Skin of body (tissue), 2 donors: Measurements from ENCODE around the gene ZNF536. TPM values are rescaled to one million over a fixed set of nuclear protein-coding genes. Genes with fewer than 3 reads are reported as not detected.
"Not testable (repeated sequence)": the region's sequence is repeated elsewhere in the genome, so short reads cannot be mapped to it uniquely, and the experiment has no call there.

Experiments used
- DNase-seq: peaks from one replicate; lab custom pipeline; 2025; lab: John Stamatoyannopoulos, UW
- total RNA-seq: library from RNA; depleted of rRNA; stranded (reverse); fragments of >200 nt; gene quantifications from one replicate; pipeline ENCODE4 v1.2.3, GENCODE V29; 2014

The ZNF536 gene
- total RNA-seq, 1 donor from 2014 or later: 8.9 TPM

DNA sequence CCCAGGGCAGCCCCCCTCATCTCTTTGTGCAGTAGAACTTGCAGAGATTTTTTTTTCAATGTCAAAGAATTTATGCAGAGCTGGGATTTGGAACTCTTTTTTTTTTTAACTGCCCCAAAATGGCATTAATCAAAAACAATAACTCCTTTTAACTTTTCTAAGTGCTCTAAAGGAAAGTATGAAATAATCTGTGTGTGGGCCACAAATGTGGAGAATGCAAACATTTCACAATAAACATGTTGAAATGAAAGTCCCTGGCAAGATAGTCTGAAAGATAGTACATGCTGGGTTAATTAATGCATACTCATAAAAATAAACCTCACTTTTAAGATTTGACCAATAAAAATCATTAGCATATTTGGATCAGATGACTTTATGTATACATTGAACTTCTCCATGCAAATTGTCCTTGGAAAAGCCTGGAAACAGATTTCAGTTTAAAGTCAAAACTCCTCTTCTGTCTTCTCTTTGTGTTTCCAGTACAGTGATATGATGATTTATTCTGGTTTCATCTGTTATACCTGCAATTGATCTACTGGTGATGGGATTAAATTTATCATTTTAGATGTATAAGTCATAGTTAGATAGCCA is 30.5 kb upstream of the ZNF536 start:
- DNase-seq: peak; percentile 79

DNA sequence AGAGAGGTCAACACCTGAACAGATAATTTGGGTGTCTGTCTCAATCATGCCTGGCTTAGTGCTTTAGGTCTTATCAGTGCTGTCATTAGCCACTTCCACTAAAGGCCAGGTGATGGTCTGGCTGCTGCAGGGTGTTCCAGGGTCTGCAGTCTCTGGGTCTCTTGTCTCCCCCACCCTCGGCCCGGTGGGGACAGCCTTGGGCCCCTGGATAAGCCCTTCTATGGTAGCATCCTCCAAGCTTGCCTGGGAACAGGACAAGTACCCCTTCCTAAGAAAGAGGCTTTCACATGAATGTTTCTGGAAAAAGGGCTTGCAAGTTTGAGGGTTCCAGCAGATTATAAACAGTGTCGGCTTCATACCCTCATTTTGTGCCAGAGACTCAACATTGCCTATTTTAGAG is 29.3 kb upstream of the ZNF536 start:
- no peak for DNase-seq

- DNase-seq: no peak
These were observed 27.4 kb upstream of the ZNF536 start for GRCh38 chr19:30344446-30345425.

DNA sequence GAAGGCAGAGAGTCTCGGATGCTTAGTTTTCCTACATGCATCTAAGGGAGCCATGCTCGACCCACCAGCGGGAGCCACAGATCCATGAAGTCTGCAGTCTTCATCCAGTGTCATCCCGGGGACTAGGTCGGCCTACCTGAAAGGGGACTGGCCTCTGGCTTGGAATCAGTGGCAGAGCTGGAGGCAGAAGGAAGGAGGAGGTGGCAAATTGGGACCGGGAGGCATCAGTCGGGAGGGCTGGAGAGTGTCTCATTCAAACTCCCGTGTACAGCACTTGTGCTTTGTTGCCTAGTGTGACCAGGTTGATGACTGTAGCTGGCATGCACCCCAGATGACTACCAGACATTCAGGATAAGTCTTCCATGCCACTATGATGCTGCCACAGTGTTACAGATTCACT is 26.5 kb upstream of the ZNF536 start:
- DNase-seq: no peak

DNA sequence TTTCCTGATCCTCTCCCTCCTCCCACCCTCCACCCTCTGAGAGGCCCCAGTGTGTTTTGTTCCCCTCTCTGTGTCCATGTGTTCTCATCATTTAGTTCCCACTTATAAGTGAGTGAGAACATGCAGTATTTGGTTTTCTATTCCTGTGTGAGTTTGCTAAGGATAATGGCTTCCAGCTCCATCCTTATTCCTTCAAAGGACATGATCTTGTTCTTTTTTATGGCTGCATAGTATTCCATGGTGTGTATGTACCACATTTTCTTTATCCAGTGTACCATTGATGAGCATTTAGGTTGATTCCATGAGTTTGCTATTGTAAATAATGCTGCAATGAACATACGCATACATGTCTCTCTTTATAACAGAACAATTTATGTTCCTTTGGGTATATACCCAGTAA is 25.7 kb upstream of the ZNF536 start:
- DNase-seq: not testable (repeated sequence)

DNA sequence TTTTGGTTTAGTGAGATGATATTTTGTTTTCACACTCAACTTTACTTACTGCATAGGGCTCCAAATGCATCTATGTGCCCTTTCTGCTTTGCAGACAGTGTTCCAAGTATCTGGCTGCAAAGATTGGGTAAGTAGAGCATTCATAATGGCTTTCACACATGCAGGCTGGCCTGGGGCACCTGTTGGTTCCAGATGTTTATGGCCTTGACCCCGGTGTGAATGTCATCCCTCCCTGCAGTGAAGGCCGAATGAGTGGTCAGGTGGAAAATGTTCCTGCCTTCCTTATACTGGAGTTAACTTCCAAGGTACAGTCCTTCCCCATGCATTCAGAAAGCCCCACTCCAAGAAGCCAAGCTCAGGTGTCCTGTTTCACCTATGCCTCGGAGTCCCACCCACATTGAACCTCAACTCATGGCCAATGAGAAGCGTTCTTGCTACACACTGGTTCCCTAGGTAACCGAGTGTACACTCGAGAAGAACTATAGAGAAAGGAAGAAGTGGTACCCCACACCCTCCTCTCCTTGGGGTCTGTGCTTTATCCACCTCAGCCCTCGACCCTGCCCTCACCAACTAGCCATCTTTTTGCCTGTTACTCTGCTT is 23.0 kb upstream of the ZNF536 start:
- no peak for DNase-seq

DNA sequence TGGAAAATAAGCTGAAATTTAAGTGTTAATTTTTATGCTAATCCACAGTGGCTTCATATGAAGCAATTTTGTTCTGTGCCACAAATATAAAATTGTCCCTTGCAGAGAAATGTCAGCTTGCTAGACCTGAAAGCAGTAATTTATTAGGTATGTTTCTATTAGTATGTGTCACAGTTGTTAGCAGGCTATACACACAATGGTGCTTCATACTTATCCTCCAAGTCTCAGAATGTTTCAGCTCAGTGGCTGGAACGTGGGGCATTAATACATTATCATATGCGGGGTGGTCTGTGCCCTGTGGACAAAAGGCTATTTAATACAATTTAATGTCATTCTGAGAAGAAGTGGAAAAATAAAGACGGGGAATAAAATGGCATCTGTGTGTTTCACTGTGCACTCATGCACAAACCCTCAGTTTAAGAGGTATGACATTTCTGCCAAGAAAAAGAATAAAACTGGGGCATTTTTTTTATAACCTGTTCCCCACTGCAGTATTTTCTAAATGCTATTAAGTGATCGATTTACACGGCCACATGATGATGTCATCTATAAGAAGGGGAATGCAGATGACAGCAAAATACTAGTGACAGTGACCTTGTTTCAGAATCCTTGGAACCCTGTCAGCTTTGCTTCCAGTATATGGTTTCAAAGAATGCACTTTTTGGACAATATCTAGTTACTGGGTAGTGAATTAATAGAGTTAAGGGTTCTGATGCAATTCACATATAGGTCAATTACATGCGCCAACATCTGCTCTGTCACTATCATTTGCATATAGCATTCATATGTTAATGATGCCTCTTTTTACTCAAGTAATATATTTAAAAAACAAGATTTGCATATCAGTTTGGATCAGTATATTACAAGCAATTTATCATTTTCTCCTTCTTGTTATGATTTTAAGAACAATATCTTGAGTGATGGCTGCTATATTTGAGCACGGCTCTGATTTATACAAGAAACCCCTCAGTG is 21.2 kb upstream of the ZNF536 start:
- DNase-seq: no peak

GRCh38 chr19:30351774-30352173 is 20.4 kb upstream of the ZNF536 start:
- no peak for DNase-seq

DNA sequence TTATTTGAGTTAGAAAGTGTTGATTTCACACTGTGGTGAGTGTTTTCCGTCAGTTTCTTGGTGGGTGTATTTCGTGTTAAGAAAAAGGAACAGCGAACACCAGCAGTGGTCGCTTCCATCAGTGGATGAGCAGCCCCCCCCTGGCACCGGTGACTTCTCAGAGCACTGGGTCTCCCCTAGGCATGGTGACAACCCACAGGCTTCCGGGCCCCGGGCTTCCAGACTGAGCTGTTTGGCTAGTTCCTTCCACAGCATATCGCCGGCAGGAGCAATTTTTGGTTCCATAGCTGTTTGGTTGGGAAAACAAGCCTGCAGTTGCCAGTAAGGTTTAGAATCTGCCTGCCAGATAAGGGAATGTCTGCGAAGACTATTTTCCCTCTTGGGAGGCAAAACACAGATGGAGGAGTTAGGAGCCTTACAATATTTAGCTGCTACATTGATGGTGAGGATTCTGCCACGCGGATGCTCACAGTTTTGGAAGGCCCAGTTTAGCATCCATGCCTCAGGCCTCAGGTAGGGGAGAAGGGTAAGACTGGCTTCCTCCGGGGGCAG is 18.7 kb upstream of the ZNF536 start:
- DNase-seq: no peak

DNA sequence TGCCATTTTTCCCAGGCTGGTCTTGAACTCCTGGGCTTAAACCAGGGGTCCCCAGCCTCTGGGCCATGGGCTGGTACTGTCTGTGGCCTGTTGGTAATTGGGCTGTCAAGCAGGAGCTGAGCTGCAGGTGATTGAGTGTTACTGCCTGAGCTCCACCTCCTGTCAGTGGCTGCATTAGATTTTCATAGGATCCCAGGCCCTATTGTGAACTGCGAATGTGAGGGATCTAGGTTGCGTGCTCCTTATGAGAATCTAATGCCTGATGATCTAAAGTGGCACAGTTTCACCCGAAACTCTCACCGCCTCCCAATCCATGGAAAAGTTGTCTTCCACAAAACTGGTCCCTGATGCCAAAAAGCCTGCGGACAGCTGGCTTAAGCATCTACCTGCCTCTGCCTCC is 16.6 kb upstream of the ZNF536 start:
- DNase-seq: no peak

DNA sequence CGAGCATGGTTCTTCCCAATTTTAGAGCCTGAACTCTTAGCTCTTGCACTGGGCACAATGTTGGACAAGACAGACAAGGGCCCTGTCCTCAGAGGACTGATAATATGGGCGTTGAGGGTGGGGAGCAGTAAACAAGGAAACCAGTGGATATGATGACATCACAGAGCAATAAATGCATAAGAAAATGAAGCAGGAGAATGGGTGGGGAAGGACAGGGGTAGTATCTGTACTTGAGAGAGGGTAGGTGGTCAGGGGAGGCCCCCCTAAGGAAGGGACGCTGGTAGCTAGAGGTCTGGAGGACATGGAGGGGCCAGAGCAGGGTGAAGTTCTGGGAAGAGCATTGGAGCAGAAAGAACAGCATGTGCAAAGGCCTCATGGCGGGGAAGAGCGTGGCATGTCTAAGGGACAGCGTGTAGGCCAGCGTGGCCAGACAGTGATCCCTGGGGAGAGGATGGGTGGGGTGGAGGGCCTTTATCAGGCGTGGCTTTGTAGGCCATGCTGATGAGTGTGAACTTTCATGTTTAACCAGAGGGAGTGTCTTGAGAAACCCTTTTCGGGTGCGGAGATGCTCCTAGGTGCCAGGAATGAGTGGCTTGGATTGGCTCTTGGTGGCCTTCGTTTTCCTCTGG is 15.1 kb upstream of the ZNF536 start:
- no peak for DNase-seq

- no peak for DNase-seq
These were observed 14.6 kb upstream of the ZNF536 start for GRCh38 chr19:30357580-30357954.

GRCh38 chr19:30358319-30358718 is 13.9 kb upstream of the ZNF536 start:
- DNase-seq: no peak

DNA sequence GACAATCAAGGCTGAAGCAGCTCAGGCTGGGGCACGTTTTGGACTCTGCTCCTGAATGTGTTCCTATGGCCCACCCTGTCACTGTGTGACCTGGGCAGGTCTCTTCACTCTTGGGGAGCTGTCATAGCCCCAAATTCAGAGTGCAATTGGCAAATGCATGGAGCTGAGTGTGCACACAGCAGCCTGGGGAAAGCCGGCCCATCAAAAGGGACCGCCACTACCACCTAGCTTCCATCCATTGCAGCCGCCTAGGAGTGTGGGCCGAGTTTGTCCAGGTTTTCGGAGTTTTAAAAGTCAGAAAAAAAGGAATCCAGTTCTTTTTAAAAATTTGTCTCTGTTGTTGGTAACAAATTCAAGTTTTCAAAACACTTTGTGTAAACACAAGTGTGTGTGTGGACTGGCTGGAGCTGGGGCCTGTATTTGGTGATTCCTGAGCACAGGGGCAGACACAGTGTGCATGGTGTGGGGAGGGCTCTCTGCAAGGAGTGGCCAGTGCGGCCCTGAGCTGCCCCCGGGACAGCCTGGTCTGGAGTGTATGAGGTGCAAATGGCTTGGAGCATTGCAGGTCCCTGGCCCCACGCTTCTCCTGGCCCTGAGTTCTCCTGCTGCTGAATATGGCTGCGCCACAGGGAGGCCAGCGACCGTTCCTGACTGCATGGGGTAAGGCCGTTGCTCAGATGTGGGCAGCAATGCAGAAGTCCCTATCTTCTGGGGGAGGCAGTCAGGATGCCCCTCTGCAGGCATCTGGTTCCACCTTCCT is 13.2 kb upstream of the ZNF536 start:
- no peak for DNase-seq

- no peak for DNase-seq
These were observed 12.2 kb upstream of the ZNF536 start for GRCh38 chr19:30359936-30360335.

DNA sequence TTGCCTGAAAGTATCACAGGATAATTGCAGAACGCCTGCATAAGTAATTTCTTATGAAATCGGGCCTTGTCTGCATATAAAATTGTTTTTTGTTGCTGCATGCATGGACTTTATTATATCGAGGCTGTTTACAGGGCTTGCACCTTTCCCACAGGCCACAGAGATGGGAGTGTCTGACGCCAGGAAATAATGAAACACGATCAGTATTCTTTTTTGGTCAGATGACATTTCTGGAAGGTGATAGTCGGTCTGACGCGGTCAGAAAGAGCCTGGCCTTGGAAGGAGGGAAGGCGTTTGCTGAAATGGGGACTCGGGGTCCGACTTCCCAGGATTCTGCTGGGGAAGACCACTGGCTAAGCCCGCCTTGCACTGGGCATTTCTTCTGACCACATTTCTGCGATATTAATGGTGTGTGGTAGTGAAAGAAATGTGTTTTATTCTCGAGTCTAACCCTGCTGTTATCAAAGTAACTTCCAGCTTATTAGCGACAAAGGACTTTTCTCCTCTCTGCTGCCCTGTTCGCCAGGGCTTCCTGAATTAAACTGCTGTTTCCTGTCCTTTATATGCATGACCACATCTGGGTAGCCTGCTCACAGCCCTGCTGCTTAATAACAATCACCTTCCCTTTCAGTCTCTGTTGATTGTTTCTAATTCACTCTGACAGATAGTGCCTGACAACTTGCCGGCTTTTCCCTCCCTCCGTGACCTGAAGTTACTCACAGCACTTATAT is 11.6 kb upstream of the ZNF536 start:
- DNase-seq: peak; percentile 13

- DNase-seq: no peak
These were observed 11.1 kb upstream of the ZNF536 start for GRCh38 chr19:30361107-30361447.

DNA sequence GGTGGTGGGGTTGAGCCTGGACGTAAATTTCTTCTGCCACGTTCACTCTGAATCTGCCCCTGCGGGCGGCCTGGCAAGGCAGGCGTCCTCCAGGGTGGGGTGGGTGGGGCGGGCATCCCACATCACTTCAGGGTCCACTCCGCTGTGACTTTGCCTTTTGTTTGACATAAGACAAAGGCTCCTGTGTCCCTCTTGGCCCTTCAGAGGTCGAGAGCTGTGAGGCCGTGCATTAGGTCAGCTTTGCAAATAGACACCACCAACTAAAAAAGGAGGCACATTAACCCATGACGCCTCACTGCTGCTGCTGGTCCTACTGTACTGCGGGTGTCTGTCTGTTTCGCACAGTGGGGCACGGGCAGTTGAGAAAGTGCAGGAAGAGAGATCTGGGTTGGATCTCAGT is 10.5 kb upstream of the ZNF536 start:
- DNase-seq: no peak

DNA sequence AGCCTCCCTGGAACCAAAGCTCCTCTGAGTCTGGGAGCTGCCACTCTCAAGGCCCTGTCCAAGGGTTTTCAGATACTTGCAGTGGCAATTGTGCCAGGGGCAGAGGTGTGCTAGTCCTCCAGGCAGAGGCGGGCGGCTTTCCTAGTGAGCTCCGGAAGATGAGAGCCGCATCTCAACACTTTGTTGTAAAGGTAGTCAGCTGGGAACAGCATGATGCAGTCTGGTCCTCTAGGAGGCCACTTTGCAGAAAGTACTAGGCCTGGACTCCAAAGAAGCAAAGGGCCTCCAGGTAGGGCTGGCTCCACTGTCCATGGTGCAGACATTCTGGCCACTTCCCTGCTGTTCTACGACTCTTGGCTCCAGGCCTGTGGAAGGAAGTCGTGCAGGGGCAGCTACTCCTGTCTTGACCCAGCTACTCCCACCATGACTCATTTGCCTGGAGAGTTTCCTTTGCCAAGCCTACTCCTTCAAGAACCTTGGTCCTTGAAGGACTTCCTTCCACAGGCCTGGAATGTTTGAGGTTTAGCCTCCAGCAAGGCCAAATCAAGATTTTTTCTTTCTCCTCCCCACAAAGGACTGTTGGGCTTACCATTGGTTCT is 9.9 kb upstream of the ZNF536 start:
- DNase-seq: no peak
